Right lobe of liver (tissue), 4 donors: ENCODE measurements around the gene GPRC5B.

Experiments used
- CTCF ChIP-seq, 4 donors: fragments of 200-600 bp in 3 of 4; fragments of 450-650 bp in 1 of 4; IDR thresholded peaks; one replicate each; pipeline versions ENCODE4 v1.5.1 to v1.8.0; 2016 to 2022; ENCODE audit warnings: antibody characterized with exemption in 4 of 4, mild to moderate bottlenecking in 2 of 4
- POLR2A ChIP-seq: fragments of 450-650 bp; IDR thresholded peaks from one replicate; pipeline ENCODE4 v1.6.1; 2017; ENCODE audit warnings: antibody characterized with exemption, mild to moderate bottlenecking
- donor health status: DM: no; HTN: no; CAD: no.
- donor health status: DM: no; HTN: no; CAD: no.
- donor health status: DM: no; HTN: yes; CAD: no.

- no peak for TF ChIP-seq CTCF (IDR thresholded peaks at IDR 0.05)
- no peak for TF ChIP-seq POLR2A
These were observed 43.5 kb downstream of the GPRC5B start for GRCh38 chr16:19841184-19841583.
